ENCODE data around the gene NCAPG2. TPM values are rescaled to one million over a fixed set of nuclear protein-coding genes. Genes with fewer than 3 reads are reported as not detected.

Gene NCAPG2
- total RNA-seq, 1 experiment from 2014 or later, result 99.4 TPM

- no peak overlapping the region for H3K4me2 ChIP-seq (ENCODE audit: insufficient read depth, insufficient read length, low read length)
- no peak overlapping the region for H4K8ac ChIP-seq (replicated peaks; ENCODE audit: insufficient read length, low read depth, low read length)
- H2AK5ac ChIP-seq (ENCODE audit: insufficient read length, low read length), result no peak overlapping the region
- no peak overlapping the region for H3K14ac ChIP-seq (ENCODE audit: insufficient read depth, low read length)
- H2BK12ac ChIP-seq (ENCODE audit: insufficient read length, low read depth, low read length), result no peak overlapping the region
- H3K9ac ChIP-seq (ENCODE audit: extremely low read depth, insufficient read length, low read length), result no peak overlapping the region
- H3K18ac ChIP-seq (ENCODE audit: insufficient read length, low read depth, low read length), result no peak overlapping the region
- Mint-ChIP-seq H3K9me3 (no peaks in the 10 kb centered on the region), H3K4me3 (no peak overlapping the region), H3K27ac (no peak overlapping the region), H3K36me3 (ENCODE audit: insufficient read depth in 1 of 3, low read depth in 3 of 3) (peaks cover 35 to 58% (median 57%) of the 10 kb centered on the region in 3 experiments; a peak in 6 of 7 replicates), H3K27me3 (ENCODE audit: low read depth) (no peaks in the 10 kb centered on the region), H3K4me1 (peaks cover 3 to 4% of the 10 kb centered on the region in 2 experiments)
- no peaks in the 10 kb centered on the region for H3K79me2 ChIP-seq (ENCODE audit: insufficient read depth, low read length)
- no peak overlapping the region for H3T11ph ChIP-seq (ENCODE audit: low read length)
- no peak overlapping the region for H2BK20ac ChIP-seq (ENCODE audit: low read depth, low read length, poor library complexity, severe bottlenecking)
- H3K23ac ChIP-seq (ENCODE audit: insufficient read length, low read depth, low read length), result no peak overlapping the region
- H3K4me1 ChIP-seq (ENCODE audit: insufficient read depth, low read length), result no peaks in the 10 kb centered on the region
- no peak overlapping the region for H2BK5ac ChIP-seq (ENCODE audit: insufficient read length, low read length)
- no peak overlapping the region for H2BK15ac ChIP-seq (ENCODE audit: low read depth, low read length)
- H4K5ac ChIP-seq (ENCODE audit: insufficient read length, low read depth, low read length), result no peak overlapping the region
- H3K56ac ChIP-seq (ENCODE audit: insufficient read length, low read depth, low read length), result no peak overlapping the region
- no peaks in the 10 kb centered on the region for H3K27me3 ChIP-seq (ENCODE audit: insufficient read depth, low read length)
- no peak for DNase-seq
- no peak overlapping the region for H3K4ac ChIP-seq (ENCODE audit: low read depth, low read length)
- WGBS (ENCODE audit: extremely low coverage, insufficient read length, low lambda C conversion rate), result no CpG with 5 or more reads among the region's 2 CpGs
- H3K79me1 ChIP-seq (ENCODE audit: insufficient read depth, low read depth, low read length, poor library complexity, severe bottlenecking), result no peaks in the 10 kb centered on the region
- H4K91ac ChIP-seq (ENCODE audit: insufficient read length, low read depth, low read length), result no peak overlapping the region
- H2BK120ac ChIP-seq (ENCODE audit: low read depth, low read length, poor library complexity, severe bottlenecking), result no peak overlapping the region
- no peak overlapping the region for H3K27ac ChIP-seq (ENCODE audit: insufficient read length, low read depth, low read length)
- H3K9me3 ChIP-seq (ENCODE audit: control insufficient read depth, low read depth, low read length), result no peaks in the 10 kb centered on the region
- H4K20me1 ChIP-seq (ENCODE audit: control insufficient read depth, insufficient read depth, insufficient read length), result no peaks in the 10 kb centered on the region
- no peak for TF ChIP-seq CTCF (conservative IDR thresholded peaks at IDR 0.05)
- no peaks in the 10 kb centered on the region for H3K23me2 ChIP-seq (ENCODE audit: insufficient read length, low read depth, low read length, poor library complexity, severe bottlenecking)
- no peak overlapping the region for H2AFZ ChIP-seq (ENCODE audit: low read length)
These were observed 41.2 kb downstream of the NCAPG2 start for GRCh38 chr7:158663428-158663741.
